OCI-LY7 (cell line): ENCODE data around the gene SYNGR1. TPM values are rescaled to one million over a fixed set of nuclear protein-coding genes. Genes with fewer than 3 reads are reported as not detected.

Experiments
- BruUV-seq: library from RNA; stranded (reverse); fragments of 400-500 nt; replicated peaks from 2 replicates; lab custom pipeline; 2021; lab: Mats Ljungman, UMichigan
- CTCF ChIA-PET: fragments of 300-600 bp; sonication (Branson Sonifier 250); formaldehyde crosslinking; loops from one replicate; lab custom pipeline; 2022; ENCODE audit warnings: antibody characterized with exemption; ENCODE audit not compliant: unreplicated experiment; lab: Charles Lee
- POLR2A ChIA-PET: fragments of 300-600 bp; sonication (Branson Sonifier 250); formaldehyde crosslinking; loops from one replicate; lab custom pipeline; 2022; ENCODE audit warnings: antibody characterized with exemption; lab: Charles Lee
- DNase-seq: peaks from one replicate; pipeline ENCODE4 v3.0.0-alpha.2; 2015; ENCODE audit warnings: low spot score
- H2AFZ ChIP-seq: fragments of 200-600 bp; sonication (generic), shearing (Covaris generic); 2 replicates; pipeline ENCODE4 v1.6.1; 2014; ENCODE audit warnings: mild to moderate bottlenecking, antibody characterized with exemption, low read length, moderate library complexity
- H3K27ac ChIP-seq: fragments of 200-600 bp; sonication (generic); 2 replicates; pipeline ENCODE4 v1.5.1; 2014; ENCODE audit warnings: mixed run types, low read depth, mild to moderate bottlenecking, moderate library complexity, low read length, inconsistent platforms; ENCODE audit not compliant: poor library complexity, severe bottlenecking
- H3K36me3 ChIP-seq: fragments of 200-600 bp; sonication (generic); 2 replicates; pipeline ENCODE4 v1.6.1; 2014; ENCODE audit warnings: mild to moderate bottlenecking, antibody characterized with exemption, low read length, moderate library complexity, mixed read lengths; ENCODE audit not compliant: insufficient read depth
- H3K4me1 ChIP-seq: fragments of 200-600 bp; sonication (generic); 2 replicates; pipeline ENCODE4 v1.5.1; 2014; ENCODE audit warnings: mild to moderate bottlenecking, low read length; ENCODE audit not compliant: insufficient read depth, poor library complexity, severe bottlenecking
- H3K4me2 ChIP-seq: fragments of 200-600 bp; sonication (generic); 2 replicates; pipeline ENCODE4 v1.6.1; 2014; ENCODE audit warnings: mild to moderate bottlenecking, low read length
- H3K4me3 ChIP-seq: fragments of 200-600 bp; sonication (generic); 2 replicates; pipeline ENCODE4 v1.5.1; 2014; ENCODE audit warnings: mild to moderate bottlenecking, low read depth, low read length; ENCODE audit not compliant: poor library complexity, severe bottlenecking
- H3K79me2 ChIP-seq: fragments of 200-600 bp; sonication (generic); 2 replicates; pipeline ENCODE4 v1.6.1; 2016; ENCODE audit warnings: low read depth, mild to moderate bottlenecking, low read length, moderate library complexity, mixed read lengths; ENCODE audit not compliant: insufficient read depth
- H3K9me2 ChIP-seq: fragments of 200-600 bp; sonication (generic); 2 replicates; pipeline ENCODE4 v1.6.1; 2016; ENCODE audit warnings: mild to moderate bottlenecking, low read length, mixed read lengths; ENCODE audit not compliant: insufficient read depth
- H3K9me3 ChIP-seq: fragments of 200-600 bp; sonication (generic); 2 replicates; pipeline ENCODE4 v1.6.1; 2014; ENCODE audit warnings: mild to moderate bottlenecking, mixed run types, low read length, mixed read lengths
- H4K20me1 ChIP-seq: fragments of 200-600 bp; sonication (generic); 2 replicates; pipeline ENCODE4 v1.6.1; 2014; ENCODE audit warnings: mild to moderate bottlenecking, antibody characterized with exemption, low read length, moderate library complexity, mixed read lengths; ENCODE audit not compliant: insufficient read depth
- CTCF ChIP-seq: fragments of 200-600 bp; sonication (generic); conservative IDR thresholded peaks from 2 replicates; pipeline ENCODE4 v1.5.1; 2014; ENCODE audit warnings: mild to moderate bottlenecking, antibody characterized with exemption, low read length, moderate library complexity, mixed read lengths
- EZH2phosphoT487 ChIP-seq: fragments of 200-600 bp; sonication (generic); IDR thresholded peaks from 2 replicates; pipeline ENCODE4 v1.6.1; 2018; ENCODE audit warnings: low read depth, borderline replicate concordance, mild to moderate bottlenecking, mixed run types, antibody characterized with exemption, low read length, moderate library complexity, mixed read lengths
- intact Hi-C: fragments of 100-400 bp; cut with micrococcal nuclease; formaldehyde crosslinking; loops from one replicate; pipeline ENCODE4 v1.10.0; 2022; ENCODE audit not compliant: unreplicated experiment
- total RNA-seq, 2 experiments: library from RNA; depleted of rRNA in 1 of 2; stranded (reverse); fragments of >200 nt in 1 of 2; shearing (Covaris generic) in 1 of 2; gene quantifications; 2 replicates each; pipeline ENCODE4 v1.2.3, GENCODE V29; 2014 to 2022

Gene SYNGR1
- total RNA-seq, 2 experiments from 2014 or later, result 10.2 to 23.3 TPM

DNA sequence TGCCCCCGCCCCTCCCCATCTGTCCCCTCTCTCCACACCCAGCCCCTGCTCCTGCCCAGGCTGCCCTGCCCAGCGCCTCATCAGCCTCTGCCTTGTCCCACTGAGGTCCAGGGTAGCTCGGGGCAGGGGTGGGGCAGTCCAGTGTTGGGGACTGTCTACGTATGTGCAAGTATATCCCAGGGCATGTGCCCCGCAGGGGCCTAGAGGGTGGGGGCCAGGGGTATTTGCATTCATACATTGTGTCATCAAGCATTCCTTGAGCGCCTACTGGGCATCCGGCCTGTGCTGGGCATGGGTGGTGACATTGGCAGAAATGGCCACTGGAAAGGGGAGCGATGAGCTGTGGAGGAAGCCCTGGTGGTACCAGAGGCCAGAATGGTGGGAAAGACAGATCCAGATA is 32.1 kb downstream of the SYNGR1 start:
- ChIA-PET POLR2A (no interaction called here), CTCF (no interaction called here)
- no peak overlapping the region for H3K4me2 ChIP-seq
- intact Hi-C loops, result no loop called here
- BruUV-seq, result no TSS peak
- TF ChIP-seq EZH2phosphoT487 (no peak), CTCF (no peak)
- H3K79me2 ChIP-seq, result no peaks in the 10 kb centered on the region
- H4K20me1 ChIP-seq, result no peaks in the 10 kb centered on the region
- H3K36me3 ChIP-seq, result no peaks in the 10 kb centered on the region
- H2AFZ ChIP-seq, result no peak overlapping the region
- H3K27ac ChIP-seq, result no peak overlapping the region
- DNase-seq, result no peak
- no peaks in the 10 kb centered on the region for H3K9me2 ChIP-seq
- H3K9me3 ChIP-seq, result no peaks in the 10 kb centered on the region
- H3K4me3 ChIP-seq, result no peak overlapping the region
- no peaks in the 10 kb centered on the region for H3K4me1 ChIP-seq

DNA sequence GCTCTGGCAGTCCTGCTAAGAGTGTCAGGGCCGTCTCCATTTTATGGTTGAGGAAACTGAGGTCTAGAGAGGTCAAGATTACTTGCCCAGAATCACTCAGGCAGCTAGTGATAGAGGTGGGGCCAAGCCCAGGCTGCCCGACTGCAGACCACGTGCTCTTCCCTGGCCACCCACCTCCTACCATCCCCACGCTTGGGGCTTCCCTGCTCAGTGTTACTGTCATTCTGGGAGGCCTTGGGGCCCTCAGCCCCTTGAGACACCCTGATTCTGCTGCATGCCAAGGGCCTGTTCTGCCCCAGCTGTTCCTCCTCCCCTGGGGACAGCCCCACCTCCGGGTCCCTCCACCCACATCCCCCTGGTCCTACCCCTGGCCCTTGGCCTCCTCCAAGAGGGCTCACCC is 32.6 kb downstream of the SYNGR1 start:
- BruUV-seq, result no TSS peak
- Histone ChIP-seq H3K79me2 (no peaks in the 10 kb centered on the region), H3K4me1 (no peaks in the 10 kb centered on the region), H3K9me2 (no peaks in the 10 kb centered on the region), H3K36me3 (no peaks in the 10 kb centered on the region), H3K4me3 (no peak overlapping the region), H3K9me3 (no peaks in the 10 kb centered on the region), H3K4me2 (no peak overlapping the region), H3K27ac (no peak overlapping the region), H4K20me1 (no peaks in the 10 kb centered on the region), H2AFZ (no peak overlapping the region)
- no peak for TF ChIP-seq EZH2phosphoT487
- no peak for TF ChIP-seq CTCF
- intact Hi-C loops, result no loop called here
- ChIA-PET CTCF (no interaction called here), POLR2A (no interaction called here)
- no peak for DNase-seq

DNA sequence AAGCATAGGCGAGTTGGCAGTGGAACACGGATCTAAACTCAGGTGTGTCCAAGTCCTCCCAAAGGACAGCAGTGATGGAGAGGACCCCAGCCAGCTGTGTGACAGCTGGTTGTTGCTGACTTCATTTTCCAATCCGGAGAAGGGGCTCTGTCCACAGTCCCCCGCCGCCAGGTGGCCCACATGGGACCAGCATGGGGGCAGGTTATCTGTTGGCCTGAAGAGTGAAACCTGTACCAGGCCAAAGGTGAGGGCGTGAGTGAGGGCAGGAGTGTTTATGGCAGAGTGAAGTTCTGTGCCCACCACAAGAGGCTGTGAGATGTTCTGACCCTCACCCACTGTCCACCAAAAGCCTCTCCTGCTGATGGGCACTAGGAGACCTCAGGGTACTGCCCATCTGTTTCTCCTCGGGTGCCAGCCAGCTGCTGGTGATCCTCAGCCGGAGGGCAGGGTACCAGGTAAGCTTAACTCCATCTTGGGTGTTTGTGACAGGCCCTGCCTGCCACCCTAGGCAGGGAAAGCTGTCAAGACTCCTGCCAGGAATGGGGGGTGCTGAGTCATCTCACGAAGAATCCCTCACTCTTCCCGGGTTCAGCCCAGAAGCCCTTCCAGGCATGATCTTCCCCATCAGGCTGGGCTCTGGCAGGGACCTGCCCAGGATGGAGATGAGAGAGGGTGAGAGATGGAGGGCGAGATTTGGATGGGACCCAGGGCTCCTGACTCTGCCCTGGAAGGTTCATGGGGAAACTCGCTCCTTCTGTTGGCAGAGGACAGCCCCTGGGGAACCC is 34.2 kb downstream of the SYNGR1 start:
- DNase-seq, result no peak
- Histone ChIP-seq H3K4me1 (no peaks in the 10 kb centered on the region), H3K36me3 (no peaks in the 10 kb centered on the region), H3K79me2 (no peaks in the 10 kb centered on the region), H3K9me3 (no peaks in the 10 kb centered on the region), H3K9me2 (no peaks in the 10 kb centered on the region), H2AFZ (no peak overlapping the region), H3K4me2 (no peak overlapping the region), H3K27ac (no peak overlapping the region), H3K4me3 (no peak overlapping the region), H4K20me1 (no peaks in the 10 kb centered on the region)
- BruUV-seq, result no TSS peak
- ChIA-PET POLR2A (no interaction called here), CTCF (no interaction called here)
- TF ChIP-seq EZH2phosphoT487, result no peak
- TF ChIP-seq CTCF, result no peak
- intact Hi-C loops, result no loop called here
